ENCODE data around the gene RGS7BP.

Gene RGS7BP

DNA sequence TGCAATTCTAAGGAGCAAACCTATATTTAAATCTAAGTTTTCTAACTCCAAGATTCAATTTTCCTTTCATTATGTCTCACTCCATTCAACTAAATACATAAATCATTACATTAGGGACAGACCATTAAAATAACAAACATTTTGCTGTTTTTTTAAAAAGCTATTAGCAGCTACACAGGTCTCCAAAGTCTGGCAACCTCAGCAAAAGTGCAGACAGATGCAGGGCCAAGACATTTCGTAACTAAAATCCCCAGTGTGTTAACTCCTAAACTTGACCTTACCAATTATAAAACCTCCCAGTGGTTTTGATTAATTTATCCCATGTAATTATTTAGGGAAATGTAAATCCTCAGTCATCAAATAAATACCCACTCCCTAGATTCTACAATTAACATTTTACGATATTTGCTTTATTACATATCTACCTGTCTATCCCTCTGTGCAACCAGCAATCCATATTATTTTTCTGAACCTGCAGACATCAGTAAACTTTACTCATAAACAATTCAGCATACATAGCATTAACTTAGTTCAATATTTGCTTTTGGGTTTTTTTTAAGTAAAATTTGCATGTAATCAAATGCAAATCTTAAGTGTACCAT is 64.7 kb downstream of the RGS7BP start:
- DNase-seq (ENCODE audit: low read depth in 1 of 2, low spot score in 1 of 2) = no peak
- TF ChIP-seq GABPA (IDR thresholded peaks at IDR 0.05; ENCODE audit: low read depth) (no peak), SPI1 (IDR thresholded peaks at IDR 0.05; ENCODE audit: borderline replicate concordance, low read depth) (no peak), POLR2AphosphoS5 (IDR thresholded peaks at IDR 0.05; ENCODE audit: low read depth) (no peak)
- TF ChIP-seq, protein P1, sequence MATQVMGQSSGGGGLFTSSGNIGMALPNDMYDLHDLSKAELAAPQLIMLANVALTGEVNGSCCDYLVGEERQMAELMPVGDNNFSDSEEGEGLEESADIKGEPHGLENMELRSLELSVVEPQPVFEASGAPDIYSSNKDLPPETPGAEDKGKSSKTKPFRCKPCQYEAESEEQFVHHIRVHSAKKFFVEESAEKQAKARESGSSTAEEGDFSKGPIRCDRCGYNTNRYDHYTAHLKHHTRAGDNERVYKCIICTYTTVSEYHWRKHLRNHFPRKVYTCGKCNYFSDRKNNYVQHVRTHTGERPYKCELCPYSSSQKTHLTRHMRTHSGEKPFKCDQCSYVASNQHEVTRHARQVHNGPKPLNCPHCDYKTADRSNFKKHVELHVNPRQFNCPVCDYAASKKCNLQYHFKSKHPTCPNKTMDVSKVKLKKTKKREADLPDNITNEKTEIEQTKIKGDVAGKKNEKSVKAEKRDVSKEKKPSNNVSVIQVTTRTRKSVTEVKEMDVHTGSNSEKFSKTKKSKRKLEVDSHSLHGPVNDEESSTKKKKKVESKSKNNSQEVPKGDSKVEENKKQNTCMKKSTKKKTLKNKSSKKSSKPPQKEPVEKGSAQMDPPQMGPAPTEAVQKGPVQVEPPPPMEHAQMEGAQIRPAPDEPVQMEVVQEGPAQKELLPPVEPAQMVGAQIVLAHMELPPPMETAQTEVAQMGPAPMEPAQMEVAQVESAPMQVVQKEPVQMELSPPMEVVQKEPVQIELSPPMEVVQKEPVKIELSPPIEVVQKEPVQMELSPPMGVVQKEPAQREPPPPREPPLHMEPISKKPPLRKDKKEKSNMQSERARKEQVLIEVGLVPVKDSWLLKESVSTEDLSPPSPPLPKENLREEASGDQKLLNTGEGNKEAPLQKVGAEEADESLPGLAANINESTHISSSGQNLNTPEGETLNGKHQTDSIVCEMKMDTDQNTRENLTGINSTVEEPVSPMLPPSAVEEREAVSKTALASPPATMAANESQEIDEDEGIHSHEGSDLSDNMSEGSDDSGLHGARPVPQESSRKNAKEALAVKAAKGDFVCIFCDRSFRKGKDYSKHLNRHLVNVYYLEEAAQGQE (IDR thresholded peaks at IDR 0.05; ENCODE audit: insufficient replicate concordance, low read depth) = no peak
- TF ChIP-seq, protein P2, sequence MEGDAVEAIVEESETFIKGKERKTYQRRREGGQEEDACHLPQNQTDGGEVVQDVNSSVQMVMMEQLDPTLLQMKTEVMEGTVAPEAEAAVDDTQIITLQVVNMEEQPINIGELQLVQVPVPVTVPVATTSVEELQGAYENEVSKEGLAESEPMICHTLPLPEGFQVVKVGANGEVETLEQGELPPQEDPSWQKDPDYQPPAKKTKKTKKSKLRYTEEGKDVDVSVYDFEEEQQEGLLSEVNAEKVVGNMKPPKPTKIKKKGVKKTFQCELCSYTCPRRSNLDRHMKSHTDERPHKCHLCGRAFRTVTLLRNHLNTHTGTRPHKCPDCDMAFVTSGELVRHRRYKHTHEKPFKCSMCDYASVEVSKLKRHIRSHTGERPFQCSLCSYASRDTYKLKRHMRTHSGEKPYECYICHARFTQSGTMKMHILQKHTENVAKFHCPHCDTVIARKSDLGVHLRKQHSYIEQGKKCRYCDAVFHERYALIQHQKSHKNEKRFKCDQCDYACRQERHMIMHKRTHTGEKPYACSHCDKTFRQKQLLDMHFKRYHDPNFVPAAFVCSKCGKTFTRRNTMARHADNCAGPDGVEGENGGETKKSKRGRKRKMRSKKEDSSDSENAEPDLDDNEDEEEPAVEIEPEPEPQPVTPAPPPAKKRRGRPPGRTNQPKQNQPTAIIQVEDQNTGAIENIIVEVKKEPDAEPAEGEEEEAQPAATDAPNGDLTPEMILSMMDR (IDR thresholded peaks at IDR 0.05; ENCODE audit: insufficient read depth, low read length) = no peak
- Histone ChIP-seq H3K27me3 (ENCODE audit: insufficient read depth, poor library complexity, severe bottlenecking) (no peaks in the 10 kb centered on the region), H3K27ac (replicated peaks) (no peak overlapping the region), H3K4me3 (replicated peaks; ENCODE audit: insufficient read depth, low read length) (no peak overlapping the region)

DNA sequence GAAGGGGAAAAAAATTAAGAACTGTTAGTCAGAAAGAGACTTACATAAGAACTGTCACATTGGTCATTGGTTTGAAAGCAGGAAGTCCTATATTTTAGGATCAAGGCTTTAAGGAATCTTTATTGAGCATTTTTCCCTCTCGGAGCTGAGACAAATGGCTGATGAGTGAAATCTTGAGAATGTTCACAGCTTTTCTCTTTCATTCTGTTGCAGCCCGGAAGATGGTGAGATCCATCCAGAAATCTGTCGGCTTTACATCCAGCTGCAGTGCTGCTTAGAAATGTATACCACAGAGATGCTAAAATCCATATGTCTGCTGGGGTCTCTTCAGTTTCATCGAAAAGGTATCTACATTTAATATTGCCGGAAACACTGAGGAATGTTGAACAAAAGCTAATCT is 69.7 kb downstream of the RGS7BP start:
- TF ChIP-seq POLR2AphosphoS5 (IDR thresholded peaks at IDR 0.05; ENCODE audit: low read depth) = no peak
- TF ChIP-seq, protein P1 (IDR thresholded peaks at IDR 0.05; ENCODE audit: insufficient replicate concordance, low read depth) = no peak
- TF ChIP-seq SPI1 (IDR thresholded peaks at IDR 0.05; ENCODE audit: borderline replicate concordance, low read depth) = no peak
- TF ChIP-seq, protein P2 (IDR thresholded peaks at IDR 0.05; ENCODE audit: insufficient read depth, low read length) = no peak
- TF ChIP-seq GABPA (IDR thresholded peaks at IDR 0.05; ENCODE audit: low read depth) = no peak
- H3K27me3 ChIP-seq (ENCODE audit: insufficient read depth, poor library complexity, severe bottlenecking) = no peaks in the 10 kb centered on the region
- DNase-seq (ENCODE audit: low read depth in 1 of 2, low spot score in 1 of 2) = no peak
- H3K27ac ChIP-seq (replicated peaks) = no peak overlapping the region
- H3K4me3 ChIP-seq (replicated peaks; ENCODE audit: insufficient read depth, low read length) = no peak overlapping the region

DNA sequence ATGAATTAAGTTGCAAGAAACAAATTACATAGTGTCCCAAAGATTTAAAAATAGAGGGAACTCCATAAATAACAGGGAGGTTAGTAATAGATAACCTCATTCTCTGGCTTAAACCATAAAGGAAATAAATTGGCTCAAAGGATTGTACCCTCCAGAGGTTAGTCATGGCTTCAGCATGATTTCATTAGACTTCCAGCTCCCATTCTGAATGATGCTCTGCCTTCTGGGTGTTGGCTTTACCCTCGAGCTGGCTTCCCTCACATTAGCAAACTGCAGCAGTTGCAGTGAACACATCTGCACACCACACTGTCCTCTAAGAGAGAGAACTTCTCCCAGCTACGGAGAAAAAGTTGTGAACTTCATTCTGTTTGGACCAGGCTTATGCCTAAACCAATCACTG is 70.4 kb downstream of the RGS7BP start:
- TF ChIP-seq, protein P1 (IDR thresholded peaks at IDR 0.05; ENCODE audit: insufficient replicate concordance, low read depth) = no peak
- TF ChIP-seq POLR2AphosphoS5 (IDR thresholded peaks at IDR 0.05; ENCODE audit: low read depth) (no peak), SPI1 (IDR thresholded peaks at IDR 0.05; ENCODE audit: borderline replicate concordance, low read depth) (no peak), GABPA (IDR thresholded peaks at IDR 0.05; ENCODE audit: low read depth) (no peak)
- TF ChIP-seq, protein P2 (IDR thresholded peaks at IDR 0.05; ENCODE audit: insufficient read depth, low read length) = no peak
- H3K4me3 ChIP-seq (replicated peaks; ENCODE audit: insufficient read depth, low read length) = no peak overlapping the region
- DNase-seq (ENCODE audit: low read depth in 1 of 2, low spot score in 1 of 2) = no peak

More for the DNA sequence above, 70.4 kb downstream of the RGS7BP start:
- Histone ChIP-seq H3K27ac (replicated peaks) (no peak overlapping the region), H3K27me3 (ENCODE audit: insufficient read depth, poor library complexity, severe bottlenecking) (no peaks in the 10 kb centered on the region)
